Measurements from ENCODE around the gene PARM1. TPM values are rescaled to one million over a fixed set of nuclear protein-coding genes. Genes with fewer than 3 reads are reported as not detected.

PARM1 gene
- total and polyA plus RNA-seq, 2 experiments from 2014 or later: 4.9 to 10.4 TPM

DNA sequence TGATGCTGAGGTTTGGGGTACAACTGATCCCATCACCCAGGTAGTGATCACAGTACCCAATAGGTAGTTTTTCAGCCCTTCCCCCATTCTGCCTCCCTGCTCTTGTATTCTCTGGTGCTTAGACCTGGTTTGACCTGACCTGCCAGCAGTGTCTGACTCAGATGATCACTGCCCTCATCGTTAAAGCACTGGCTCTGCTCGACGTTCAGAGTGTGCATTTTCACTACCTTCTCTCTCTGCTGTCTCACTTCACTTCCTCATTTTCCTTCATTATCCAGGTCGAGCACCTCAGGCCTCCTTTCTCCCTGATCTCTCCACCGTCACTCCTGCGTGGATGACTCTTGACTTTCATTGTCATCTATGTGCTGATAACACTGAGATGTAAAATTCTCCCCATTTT, 83.6 kb downstream of the PARM1 start (continued):
- TF ChIP-seq, protein P1, sequence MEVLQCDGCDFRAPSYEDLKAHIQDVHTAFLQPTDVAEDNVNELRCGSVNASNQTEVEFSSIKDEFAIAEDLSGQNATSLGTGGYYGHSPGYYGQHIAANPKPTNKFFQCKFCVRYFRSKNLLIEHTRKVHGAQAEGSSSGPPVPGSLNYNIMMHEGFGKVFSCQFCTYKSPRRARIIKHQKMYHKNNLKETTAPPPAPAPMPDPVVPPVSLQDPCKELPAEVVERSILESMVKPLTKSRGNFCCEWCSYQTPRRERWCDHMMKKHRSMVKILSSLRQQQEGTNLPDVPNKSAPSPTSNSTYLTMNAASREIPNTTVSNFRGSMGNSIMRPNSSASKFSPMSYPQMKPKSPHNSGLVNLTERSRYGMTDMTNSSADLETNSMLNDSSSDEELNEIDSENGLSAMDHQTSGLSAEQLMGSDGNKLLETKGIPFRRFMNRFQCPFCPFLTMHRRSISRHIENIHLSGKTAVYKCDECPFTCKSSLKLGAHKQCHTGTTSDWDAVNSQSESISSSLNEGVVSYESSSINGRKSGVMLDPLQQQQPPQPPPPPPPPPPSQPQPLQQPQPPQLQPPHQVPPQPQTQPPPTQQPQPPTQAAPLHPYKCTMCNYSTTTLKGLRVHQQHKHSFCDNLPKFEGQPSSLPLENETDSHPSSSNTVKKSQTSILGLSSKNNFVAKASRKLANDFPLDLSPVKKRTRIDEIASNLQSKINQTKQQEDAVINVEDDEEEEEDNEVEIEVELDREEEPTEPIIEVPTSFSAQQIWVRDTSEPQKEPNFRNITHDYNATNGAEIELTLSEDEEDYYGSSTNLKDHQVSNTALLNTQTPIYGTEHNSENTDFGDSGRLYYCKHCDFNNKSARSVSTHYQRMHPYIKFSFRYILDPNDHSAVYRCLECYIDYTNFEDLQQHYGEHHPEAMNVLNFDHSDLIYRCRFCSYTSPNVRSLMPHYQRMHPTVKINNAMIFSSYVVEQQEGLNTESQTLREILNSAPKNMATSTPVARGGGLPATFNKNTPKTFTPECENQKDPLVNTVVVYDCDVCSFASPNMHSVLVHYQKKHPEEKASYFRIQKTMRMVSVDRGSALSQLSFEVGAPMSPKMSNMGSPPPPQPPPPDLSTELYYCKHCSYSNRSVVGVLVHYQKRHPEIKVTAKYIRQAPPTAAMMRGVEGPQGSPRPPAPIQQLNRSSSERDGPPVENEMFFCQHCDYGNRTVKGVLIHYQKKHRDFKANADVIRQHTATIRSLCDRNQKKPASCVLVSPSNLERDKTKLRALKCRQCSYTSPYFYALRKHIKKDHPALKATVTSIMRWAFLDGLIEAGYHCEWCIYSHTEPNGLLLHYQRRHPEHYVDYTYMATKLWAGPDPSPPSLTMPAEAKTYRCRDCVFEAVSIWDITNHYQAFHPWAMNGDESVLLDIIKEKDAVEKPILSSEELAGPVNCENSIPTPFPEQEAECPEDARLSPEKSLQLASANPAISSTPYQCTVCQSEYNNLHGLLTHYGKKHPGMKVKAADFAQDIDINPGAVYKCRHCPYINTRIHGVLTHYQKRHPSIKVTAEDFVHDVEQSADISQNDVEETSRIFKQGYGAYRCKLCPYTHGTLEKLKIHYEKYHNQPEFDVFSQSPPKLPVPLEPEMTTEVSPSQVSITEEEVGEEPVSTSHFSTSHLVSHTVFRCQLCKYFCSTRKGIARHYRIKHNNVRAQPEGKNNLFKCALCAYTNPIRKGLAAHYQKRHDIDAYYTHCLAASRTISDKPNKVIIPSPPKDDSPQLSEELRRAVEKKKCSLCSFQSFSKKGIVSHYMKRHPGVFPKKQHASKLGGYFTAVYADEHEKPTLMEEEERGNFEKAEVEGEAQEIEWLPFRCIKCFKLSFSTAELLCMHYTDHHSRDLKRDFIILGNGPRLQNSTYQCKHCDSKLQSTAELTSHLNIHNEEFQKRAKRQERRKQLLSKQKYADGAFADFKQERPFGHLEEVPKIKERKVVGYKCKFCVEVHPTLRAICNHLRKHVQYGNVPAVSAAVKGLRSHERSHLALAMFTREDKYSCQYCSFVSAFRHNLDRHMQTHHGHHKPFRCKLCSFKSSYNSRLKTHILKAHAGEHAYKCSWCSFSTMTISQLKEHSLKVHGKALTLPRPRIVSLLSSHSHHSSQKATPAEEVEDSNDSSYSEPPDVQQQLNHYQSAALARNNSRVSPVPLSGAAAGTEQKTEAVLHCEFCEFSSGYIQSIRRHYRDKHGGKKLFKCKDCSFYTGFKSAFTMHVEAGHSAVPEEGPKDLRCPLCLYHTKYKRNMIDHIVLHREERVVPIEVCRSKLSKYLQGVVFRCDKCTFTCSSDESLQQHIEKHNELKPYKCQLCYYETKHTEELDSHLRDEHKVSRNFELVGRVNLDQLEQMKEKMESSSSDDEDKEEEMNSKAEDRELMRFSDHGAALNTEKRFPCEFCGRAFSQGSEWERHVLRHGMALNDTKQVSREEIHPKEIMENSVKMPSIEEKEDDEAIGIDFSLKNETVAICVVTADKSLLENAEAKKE (CRISPR knock-in tag; IDR thresholded peaks at IDR 0.05): no peak
- TF ChIP-seq JUNB (IDR thresholded peaks at IDR 0.05; ENCODE audit: unreplicated experiment) (no peak), EZH2phosphoT487 (IDR thresholded peaks at IDR 0.05; ENCODE audit: unreplicated experiment) (no peak), ZNF331 (CRISPR knock-in tag; IDR thresholded peaks at IDR 0.05; ENCODE audit: low read depth) (no peak), CREB1 (CRISPR knock-in tag; IDR thresholded peaks at IDR 0.05; ENCODE audit: low read depth) (no peak)

DNA sequence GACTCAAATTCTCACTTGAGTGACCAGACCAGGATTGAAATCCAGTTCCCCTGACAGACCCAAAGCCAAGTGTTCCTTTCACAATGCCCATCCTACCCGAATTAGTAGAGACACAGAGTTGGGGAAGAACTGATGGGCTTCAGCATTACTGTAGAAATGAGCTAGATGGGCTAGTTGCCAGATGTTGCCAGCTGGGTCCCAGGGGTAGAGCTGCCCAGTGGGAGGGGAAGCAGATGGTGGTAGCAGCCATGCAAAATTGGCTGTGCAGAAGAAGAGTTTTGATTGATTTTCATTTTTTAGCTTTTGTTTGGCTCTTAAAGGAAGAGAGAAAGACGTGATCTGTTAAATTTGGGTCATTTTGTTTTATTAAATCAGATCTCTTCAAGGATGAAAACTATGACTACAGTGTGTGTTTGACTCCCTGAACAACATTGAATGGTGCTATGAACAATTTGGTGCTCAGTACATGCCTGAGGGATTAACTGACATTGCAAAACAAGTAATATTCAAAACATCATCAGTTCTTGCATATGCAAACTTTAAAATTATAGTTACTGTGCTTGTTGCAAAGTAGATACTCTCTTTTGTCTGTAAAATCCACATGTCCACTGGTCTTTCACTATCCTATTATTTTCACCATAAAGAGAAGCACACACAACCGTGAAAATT, 86.0 kb downstream of the PARM1 start:
- ATAC-seq (no peak), DNase-seq (ENCODE audit: low spot score) (no peak)
- no peak overlapping the region for H3K4me3 ChIP-seq
- H2AFZ ChIP-seq: no peak overlapping the region
- no peaks in the 10 kb centered on the region for H3K36me3 ChIP-seq (ENCODE audit: insufficient read depth)
- H3K4me2 ChIP-seq: no peak overlapping the region
- no peak overlapping the region for H3K27ac ChIP-seq (ENCODE audit: low read depth)
- Mint-ChIP-seq H3K27me3 (ENCODE audit: insufficient read depth, low read depth, poor library complexity) (peaks cover 6% of the 10 kb centered on the region), H3K4me1 (no peaks in the 10 kb centered on the region), H3K36me3 (ENCODE audit: low read depth) (no peaks in the 10 kb centered on the region), H3K4me3 (no peak overlapping the region), H3K9me3 (no peaks in the 10 kb centered on the region), H3K27ac (no peak overlapping the region)
- no peaks in the 10 kb centered on the region for H3K4me1 ChIP-seq (ENCODE audit: insufficient read depth)
- H3K79me2 ChIP-seq (replicated peaks; ENCODE audit: insufficient read depth): no peaks in the 10 kb centered on the region
- no peaks in the 10 kb centered on the region for H3F3A ChIP-seq (replicated peaks; ENCODE audit: low read depth)
- H4K20me1 ChIP-seq (replicated peaks; ENCODE audit: insufficient read depth): no peaks in the 10 kb centered on the region
- peaks cover 4% of the 10 kb centered on the region; the same call in 1 of the 2 replicates for H3K9me2 ChIP-seq (ENCODE audit: insufficient read depth)
- no peaks in the 10 kb centered on the region for H3K27me3 ChIP-seq (ENCODE audit: insufficient read depth)
- no peak for TF ChIP-seq STAT1 (IDR thresholded peaks at IDR 0.05; ENCODE audit: unreplicated experiment)
- TF ChIP-seq, protein P2, sequence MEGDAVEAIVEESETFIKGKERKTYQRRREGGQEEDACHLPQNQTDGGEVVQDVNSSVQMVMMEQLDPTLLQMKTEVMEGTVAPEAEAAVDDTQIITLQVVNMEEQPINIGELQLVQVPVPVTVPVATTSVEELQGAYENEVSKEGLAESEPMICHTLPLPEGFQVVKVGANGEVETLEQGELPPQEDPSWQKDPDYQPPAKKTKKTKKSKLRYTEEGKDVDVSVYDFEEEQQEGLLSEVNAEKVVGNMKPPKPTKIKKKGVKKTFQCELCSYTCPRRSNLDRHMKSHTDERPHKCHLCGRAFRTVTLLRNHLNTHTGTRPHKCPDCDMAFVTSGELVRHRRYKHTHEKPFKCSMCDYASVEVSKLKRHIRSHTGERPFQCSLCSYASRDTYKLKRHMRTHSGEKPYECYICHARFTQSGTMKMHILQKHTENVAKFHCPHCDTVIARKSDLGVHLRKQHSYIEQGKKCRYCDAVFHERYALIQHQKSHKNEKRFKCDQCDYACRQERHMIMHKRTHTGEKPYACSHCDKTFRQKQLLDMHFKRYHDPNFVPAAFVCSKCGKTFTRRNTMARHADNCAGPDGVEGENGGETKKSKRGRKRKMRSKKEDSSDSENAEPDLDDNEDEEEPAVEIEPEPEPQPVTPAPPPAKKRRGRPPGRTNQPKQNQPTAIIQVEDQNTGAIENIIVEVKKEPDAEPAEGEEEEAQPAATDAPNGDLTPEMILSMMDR (conservative IDR thresholded peaks at IDR 0.05; ENCODE audit: low read depth in 2 of 2): no peak
- no peak for TF ChIP-seq NANOG (IDR thresholded peaks at IDR 0.05; ENCODE audit: borderline replicate concordance)
- no peak for TF ChIP-seq ZNF331 (CRISPR knock-in tag; IDR thresholded peaks at IDR 0.05; ENCODE audit: low read depth)
- no peak for TF ChIP-seq EZH2phosphoT487 (IDR thresholded peaks at IDR 0.05; ENCODE audit: unreplicated experiment)
- no peak for TF ChIP-seq ZNF114 (CRISPR knock-in tag; IDR thresholded peaks at IDR 0.05)
- TF ChIP-seq, protein P3, sequence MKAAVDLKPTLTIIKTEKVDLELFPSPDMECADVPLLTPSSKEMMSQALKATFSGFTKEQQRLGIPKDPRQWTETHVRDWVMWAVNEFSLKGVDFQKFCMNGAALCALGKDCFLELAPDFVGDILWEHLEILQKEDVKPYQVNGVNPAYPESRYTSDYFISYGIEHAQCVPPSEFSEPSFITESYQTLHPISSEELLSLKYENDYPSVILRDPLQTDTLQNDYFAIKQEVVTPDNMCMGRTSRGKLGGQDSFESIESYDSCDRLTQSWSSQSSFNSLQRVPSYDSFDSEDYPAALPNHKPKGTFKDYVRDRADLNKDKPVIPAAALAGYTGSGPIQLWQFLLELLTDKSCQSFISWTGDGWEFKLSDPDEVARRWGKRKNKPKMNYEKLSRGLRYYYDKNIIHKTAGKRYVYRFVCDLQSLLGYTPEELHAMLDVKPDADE (IDR thresholded peaks at IDR 0.05): no peak
- TF ChIP-seq, protein P4, sequence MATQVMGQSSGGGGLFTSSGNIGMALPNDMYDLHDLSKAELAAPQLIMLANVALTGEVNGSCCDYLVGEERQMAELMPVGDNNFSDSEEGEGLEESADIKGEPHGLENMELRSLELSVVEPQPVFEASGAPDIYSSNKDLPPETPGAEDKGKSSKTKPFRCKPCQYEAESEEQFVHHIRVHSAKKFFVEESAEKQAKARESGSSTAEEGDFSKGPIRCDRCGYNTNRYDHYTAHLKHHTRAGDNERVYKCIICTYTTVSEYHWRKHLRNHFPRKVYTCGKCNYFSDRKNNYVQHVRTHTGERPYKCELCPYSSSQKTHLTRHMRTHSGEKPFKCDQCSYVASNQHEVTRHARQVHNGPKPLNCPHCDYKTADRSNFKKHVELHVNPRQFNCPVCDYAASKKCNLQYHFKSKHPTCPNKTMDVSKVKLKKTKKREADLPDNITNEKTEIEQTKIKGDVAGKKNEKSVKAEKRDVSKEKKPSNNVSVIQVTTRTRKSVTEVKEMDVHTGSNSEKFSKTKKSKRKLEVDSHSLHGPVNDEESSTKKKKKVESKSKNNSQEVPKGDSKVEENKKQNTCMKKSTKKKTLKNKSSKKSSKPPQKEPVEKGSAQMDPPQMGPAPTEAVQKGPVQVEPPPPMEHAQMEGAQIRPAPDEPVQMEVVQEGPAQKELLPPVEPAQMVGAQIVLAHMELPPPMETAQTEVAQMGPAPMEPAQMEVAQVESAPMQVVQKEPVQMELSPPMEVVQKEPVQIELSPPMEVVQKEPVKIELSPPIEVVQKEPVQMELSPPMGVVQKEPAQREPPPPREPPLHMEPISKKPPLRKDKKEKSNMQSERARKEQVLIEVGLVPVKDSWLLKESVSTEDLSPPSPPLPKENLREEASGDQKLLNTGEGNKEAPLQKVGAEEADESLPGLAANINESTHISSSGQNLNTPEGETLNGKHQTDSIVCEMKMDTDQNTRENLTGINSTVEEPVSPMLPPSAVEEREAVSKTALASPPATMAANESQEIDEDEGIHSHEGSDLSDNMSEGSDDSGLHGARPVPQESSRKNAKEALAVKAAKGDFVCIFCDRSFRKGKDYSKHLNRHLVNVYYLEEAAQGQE (IDR thresholded peaks at IDR 0.05; ENCODE audit: unreplicated experiment): no peak
- TF ChIP-seq CREB1 (CRISPR knock-in tag; IDR thresholded peaks at IDR 0.05; ENCODE audit: low read depth): no peak
- no peak for TF ChIP-seq EZH2 (IDR thresholded peaks at IDR 0.05; ENCODE audit: low read depth, unreplicated experiment)
